ENCODE measurements around the gene PRAC1.

The PRAC1 gene

DNA sequence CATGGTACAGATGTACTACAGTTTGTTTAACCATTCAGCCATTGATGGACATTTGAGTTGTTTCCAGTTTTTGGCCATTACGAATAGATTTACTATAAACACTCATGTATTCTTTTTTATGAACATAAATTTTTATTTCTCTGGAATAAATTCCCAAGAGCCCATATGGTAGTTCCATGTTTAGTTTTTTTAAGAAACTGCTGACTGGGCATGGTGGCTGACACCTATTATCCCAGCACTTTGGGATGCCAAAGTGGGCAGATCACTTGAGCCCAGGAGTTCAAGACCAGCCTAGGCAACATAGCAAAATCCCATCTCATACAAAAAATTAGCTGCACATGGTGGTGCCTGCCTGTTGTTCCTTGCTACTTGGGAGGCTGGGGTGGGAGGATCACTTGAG, 30.3 kb downstream of the PRAC1 start:
- DNase-seq, result no peak

DNA sequence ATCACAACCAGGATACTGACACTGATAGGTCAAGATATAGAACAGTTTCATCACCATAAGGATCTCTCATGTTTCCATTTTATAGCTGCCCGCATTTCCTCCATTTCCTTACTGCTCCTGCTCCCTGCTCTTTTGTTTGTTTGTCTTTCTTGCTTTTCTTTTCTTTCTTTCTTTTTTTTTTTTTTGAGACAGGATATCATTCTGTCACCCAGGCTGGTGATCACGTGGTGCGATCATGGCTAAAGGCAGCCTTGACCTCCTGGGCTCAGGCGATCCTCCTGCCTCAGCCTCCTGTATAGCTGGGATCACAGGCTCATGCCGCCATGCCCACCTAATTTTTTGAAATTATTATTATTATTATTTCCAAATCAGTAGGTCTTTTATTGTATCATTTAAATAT, 31.7 kb downstream of the PRAC1 start:
- DNase-seq, result no peak

DNA sequence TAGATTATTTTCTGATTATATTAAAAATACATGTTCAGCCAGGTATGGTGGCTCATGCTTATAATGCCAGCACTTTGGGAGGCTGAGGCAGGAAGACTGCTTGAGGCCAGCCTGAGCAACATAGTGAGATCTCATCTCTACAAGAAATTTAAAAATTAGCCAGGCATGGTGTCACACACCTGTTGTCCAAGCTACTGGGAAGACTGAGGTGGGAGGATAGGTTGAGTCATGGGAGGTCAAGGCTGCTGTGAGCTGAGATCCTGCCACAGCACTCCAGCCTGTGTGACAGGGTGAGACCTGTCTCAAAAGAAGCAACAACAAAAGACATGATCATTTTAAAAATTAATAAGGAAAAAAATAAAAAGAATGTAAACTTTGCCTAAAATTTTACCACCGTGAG, 40.7 kb downstream of the PRAC1 start:
- DNase-seq, result no peak

DNA sequence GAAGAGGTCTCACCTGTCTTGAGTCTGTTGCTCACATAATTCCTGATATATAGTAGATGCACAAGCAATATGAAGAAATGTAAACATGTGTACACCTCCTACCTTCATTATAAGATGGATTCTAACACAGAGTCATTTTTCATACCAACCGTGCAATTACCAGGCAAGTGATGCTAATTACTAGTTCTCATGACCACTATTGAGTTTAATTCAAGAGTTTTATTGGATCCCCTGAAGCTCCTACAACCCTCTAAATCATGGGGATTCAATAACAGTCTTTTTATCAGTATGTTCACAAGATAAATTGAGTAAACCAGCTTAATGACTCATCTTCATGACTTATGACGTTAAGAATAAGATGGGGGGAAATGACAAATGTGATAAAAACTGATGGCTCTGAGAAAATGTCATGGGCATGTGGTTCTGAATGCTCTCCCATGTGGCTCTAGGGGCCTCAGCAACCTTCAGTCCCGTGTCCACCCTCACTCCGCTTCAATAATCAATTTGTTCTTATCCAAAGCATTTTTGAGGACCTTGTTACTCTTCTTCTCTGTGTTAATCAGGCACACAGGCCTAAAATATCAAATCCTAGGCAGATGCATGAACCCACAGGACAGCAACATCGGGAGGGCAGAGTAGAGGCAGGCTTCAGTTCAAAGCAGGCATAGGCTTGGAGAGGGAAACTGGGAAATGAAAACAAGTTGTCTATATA, 42.8 kb downstream of the PRAC1 start:
- no peak for DNase-seq

DNA sequence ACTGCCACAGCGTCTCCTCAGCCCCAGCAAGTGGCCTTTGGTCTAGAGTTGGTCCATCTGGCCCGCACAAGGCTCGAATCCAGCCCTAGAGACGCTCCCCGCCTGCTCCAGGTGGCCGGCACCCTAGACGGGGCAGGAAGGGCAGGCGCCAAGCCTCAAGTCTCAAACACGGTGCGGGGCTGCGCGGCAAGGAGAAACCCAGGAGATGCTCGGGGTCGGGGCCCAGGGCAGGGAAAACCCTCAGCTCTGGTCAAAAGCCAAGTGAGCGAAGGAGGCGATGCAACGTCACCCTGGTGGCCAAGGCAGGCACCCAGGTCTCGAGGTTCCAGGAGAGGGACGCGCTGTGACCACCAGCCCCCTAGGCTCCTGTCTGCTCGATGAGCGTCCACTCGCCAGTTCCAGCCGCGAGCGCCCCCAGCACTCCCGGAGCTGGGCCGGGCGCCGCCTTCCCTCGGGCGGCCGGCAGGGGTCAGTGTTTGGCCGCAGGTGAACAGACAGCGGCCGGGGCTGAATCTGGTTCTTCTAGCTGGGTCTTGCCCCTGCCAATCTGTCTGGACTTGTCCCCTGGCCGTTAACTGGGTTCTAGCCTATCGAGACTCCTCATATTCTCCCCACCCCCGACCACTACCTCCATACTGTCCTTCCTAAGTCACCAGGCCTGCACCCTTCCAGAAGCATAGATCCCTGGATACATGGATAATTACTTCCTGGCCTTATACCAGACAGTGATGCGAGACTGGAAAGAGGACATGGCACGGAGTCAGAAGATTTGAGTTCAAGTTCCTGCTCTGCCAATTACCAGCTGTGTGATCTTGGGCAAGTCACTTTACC, 44.0 kb downstream of the PRAC1 start:
- DNase-seq, result peak; percentile 91

DNA sequence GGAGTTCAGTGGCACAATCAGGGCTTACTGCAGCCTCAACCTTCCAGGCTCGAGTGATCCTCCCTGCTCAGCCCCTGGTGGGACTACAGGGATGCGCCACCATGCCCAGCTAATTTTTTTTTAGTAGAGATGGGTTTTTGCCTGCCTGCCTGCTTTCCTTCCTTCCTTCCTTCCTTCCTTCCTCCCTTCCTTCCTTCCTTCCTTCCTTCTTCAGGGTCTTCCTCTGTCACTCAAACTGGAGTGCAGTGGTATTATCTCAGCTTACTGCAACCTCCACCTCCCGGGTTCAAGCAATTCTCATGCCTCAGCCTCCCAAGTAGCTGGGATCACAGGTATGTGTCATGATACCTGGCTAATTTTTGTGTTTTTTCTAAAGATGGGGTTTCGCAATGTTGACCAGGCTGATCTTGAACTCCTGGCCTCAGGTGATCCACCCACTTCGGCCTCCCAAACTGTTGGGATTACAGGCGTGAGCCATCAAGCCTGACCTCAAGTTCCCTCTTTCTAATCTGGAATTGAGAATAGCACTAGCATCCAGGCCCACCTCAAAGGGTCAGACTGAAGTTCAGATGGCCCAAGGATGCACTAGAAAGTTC, 45.3 kb downstream of the PRAC1 start:
- DNase-seq, result no peak

DNA sequence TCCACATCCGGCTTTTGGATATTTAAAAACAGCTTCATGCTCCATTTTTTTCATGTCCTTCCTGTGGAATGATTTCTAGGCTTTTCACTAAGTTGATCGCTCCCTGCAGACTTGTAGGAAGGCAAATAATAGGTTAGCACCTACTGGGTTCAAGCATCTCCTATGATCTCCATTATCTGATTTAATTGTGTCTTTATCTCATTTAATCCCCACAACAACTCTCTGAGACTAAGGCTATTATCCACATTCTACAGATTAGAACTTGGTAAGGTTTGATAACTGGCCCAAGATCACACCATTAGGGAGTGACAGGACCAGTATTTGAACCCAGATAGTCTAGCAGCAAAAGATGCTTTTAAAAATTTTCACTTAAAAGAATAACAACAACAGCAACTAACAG, 50.0 kb downstream of the PRAC1 start:
- DNase-seq, result no peak
